Adipocyte (in vitro differentiated cells): ENCODE measurements around the gene SCRN1.
"Not testable (repeated sequence)": the region's sequence is repeated elsewhere in the genome, so short reads cannot be mapped to it uniquely, and the experiment has no call there.

Experiments
- DNase-seq: peaks from one replicate; pipeline ENCODE4 v3.0.0-alpha.2; 2015; ENCODE audit warnings: low read depth
- H3K27me3 ChIP-seq: replicated peaks from 2 replicates; pipeline ENCODE4 v1.7.0; 2013; ENCODE audit warnings: mild to moderate bottlenecking, low read length, moderate library complexity; ENCODE audit not compliant: control insufficient read depth, insufficient read depth
- H3K36me3 ChIP-seq: 2 replicates; pipeline ENCODE4 v1.7.0; 2013; ENCODE audit warnings: low read length, mild to moderate bottlenecking, moderate library complexity; ENCODE audit not compliant: control insufficient read depth, insufficient read depth, severe bottlenecking
- H3K4me1 ChIP-seq: 2 replicates; pipeline ENCODE4 v1.7.0; 2013; ENCODE audit warnings: mild to moderate bottlenecking, low read length, moderate library complexity; ENCODE audit not compliant: control insufficient read depth, insufficient read depth
- H3K4me3 ChIP-seq: 2 replicates; pipeline ENCODE4 v1.7.0; 2013; ENCODE audit warnings: mild to moderate bottlenecking, low read length, moderate library complexity
- H3K9ac ChIP-seq: 2 replicates; pipeline ENCODE4 v1.7.0; 2013; ENCODE audit warnings: mild to moderate bottlenecking, low read length, moderate library complexity
- H3K9me3 ChIP-seq: 2 replicates; pipeline ENCODE4 v1.7.0; 2013; ENCODE audit warnings: mild to moderate bottlenecking, low read length, moderate library complexity; ENCODE audit not compliant: control insufficient read depth

Gene SCRN1

GRCh38 chr7:29898301-29898700, 91.3 kb downstream of the SCRN1 start:
- Histone ChIP-seq H3K9me3 (peaks cover 3% of the 10 kb centered on the region), H3K27me3 (no peaks in the 10 kb centered on the region), H3K36me3 (no peaks in the 10 kb centered on the region), H3K4me1 (no peaks in the 10 kb centered on the region), H3K9ac (no peak overlapping the region), H3K4me3 (no peak overlapping the region)
- no peak for DNase-seq

- H3K4me3 ChIP-seq = no peak overlapping the region
- peaks cover 3% of the 10 kb centered on the region for H3K9me3 ChIP-seq
- H3K27me3 ChIP-seq = no peaks in the 10 kb centered on the region
- H3K4me1 ChIP-seq = no peaks in the 10 kb centered on the region
- no peaks in the 10 kb centered on the region for H3K36me3 ChIP-seq
- DNase-seq = no peak
- no peak overlapping the region for H3K9ac ChIP-seq
Measured at GRCh38 chr7:29896685-29897411, 92.8 kb downstream of the SCRN1 start.

- Histone ChIP-seq H3K9me3 (peaks cover 3% of the 10 kb centered on the region), H3K9ac (no peak overlapping the region), H3K4me1 (no peaks in the 10 kb centered on the region), H3K36me3 (no peaks in the 10 kb centered on the region), H3K27me3 (no peaks in the 10 kb centered on the region), H3K4me3 (no peak overlapping the region)
- DNase-seq = no peak
Measured at GRCh38 chr7:29895559-29895958, 94.0 kb downstream of the SCRN1 start.

- no peaks in the 10 kb centered on the region for H3K27me3 ChIP-seq
- no peaks in the 10 kb centered on the region for H3K36me3 ChIP-seq
- H3K9ac ChIP-seq = no peak overlapping the region
- DNase-seq = no peak
- peaks cover 3% of the 10 kb centered on the region for H3K9me3 ChIP-seq
- no peaks in the 10 kb centered on the region for H3K4me1 ChIP-seq
- H3K4me3 ChIP-seq = no peak overlapping the region
Measured at GRCh38 chr7:29894256-29894655, 95.3 kb downstream of the SCRN1 start.

GRCh38 chr7:29893351-29893965, 96.1 kb downstream of the SCRN1 start:
- Histone ChIP-seq H3K9ac (no peak overlapping the region), H3K9me3 (peaks cover 3% of the 10 kb centered on the region), H3K36me3 (no peaks in the 10 kb centered on the region), H3K4me3 (no peak overlapping the region), H3K27me3 (no peaks in the 10 kb centered on the region), H3K4me1 (no peaks in the 10 kb centered on the region)
- no peak for DNase-seq

- peaks cover 3% of the 10 kb centered on the region for H3K9me3 ChIP-seq
- H3K27me3 ChIP-seq = no peaks in the 10 kb centered on the region
- no peak overlapping the region for H3K4me3 ChIP-seq
- DNase-seq = no peak
- no peak overlapping the region for H3K9ac ChIP-seq
- H3K4me1 ChIP-seq = no peaks in the 10 kb centered on the region
- no peaks in the 10 kb centered on the region for H3K36me3 ChIP-seq
Measured at GRCh38 chr7:29892231-29892630, 97.4 kb downstream of the SCRN1 start.

- H3K27me3 ChIP-seq = no peaks in the 10 kb centered on the region
- no peak overlapping the region for H3K9ac ChIP-seq
- no peaks in the 10 kb centered on the region for H3K36me3 ChIP-seq
- no peak overlapping the region for H3K4me3 ChIP-seq
- no peaks in the 10 kb centered on the region for H3K9me3 ChIP-seq
- H3K4me1 ChIP-seq = no peaks in the 10 kb centered on the region
- DNase-seq = no peak
Measured at GRCh38 chr7:29891766-29892165, 97.8 kb downstream of the SCRN1 start.

- H3K27me3 ChIP-seq, H3K4me1 ChIP-seq, H3K9ac ChIP-seq, H3K4me3 ChIP-seq, H3K36me3 ChIP-seq, DNase-seq, H3K9me3 ChIP-seq: not testable (repeated sequence)
Measured at GRCh38 chr7:29890786-29891185, 98.8 kb downstream of the SCRN1 start.

- H3K9ac ChIP-seq = no peak overlapping the region
- H3K36me3 ChIP-seq = no peaks in the 10 kb centered on the region
- no peaks in the 10 kb centered on the region for H3K27me3 ChIP-seq
- H3K9me3 ChIP-seq = no peaks in the 10 kb centered on the region
- H3K4me3 ChIP-seq = no peak overlapping the region
- H3K4me1 ChIP-seq = no peaks in the 10 kb centered on the region
- DNase-seq = no peak
Measured at GRCh38 chr7:29890251-29890650, 99.3 kb downstream of the SCRN1 start.

GRCh38 chr7:29889288-29889687, 100.3 kb downstream of the SCRN1 start:
- DNase-seq = no peak
- no peaks in the 10 kb centered on the region for H3K36me3 ChIP-seq
- H3K4me3 ChIP-seq = no peak overlapping the region

GRCh38 chr7:29888006-29888405, 101.6 kb downstream of the SCRN1 start:
- Histone ChIP-seq H3K9me3 (no peaks in the 10 kb centered on the region), H3K27me3 (peaks cover 4% of the 10 kb centered on the region), H3K4me3 (no peak overlapping the region), H3K9ac (no peak overlapping the region), H3K4me1 (no peaks in the 10 kb centered on the region), H3K36me3 (no peaks in the 10 kb centered on the region)
- no peak for DNase-seq

More at GRCh38 chr7:29889288-29889687, 100.3 kb downstream of the SCRN1 start:
- H3K27me3 ChIP-seq = peaks cover 4% of the 10 kb centered on the region
- no peaks in the 10 kb centered on the region for H3K9me3 ChIP-seq
- H3K4me1 ChIP-seq = no peaks in the 10 kb centered on the region
- no peak overlapping the region for H3K9ac ChIP-seq
